ENCODE results near the gene KLF13.
A peak's percentile ranks its signal among the peaks of the same experiment; 100 is the strongest.

The KLF13 gene

GRCh38 chr15:31326156-31326874, at the start of gene KLF13:
Gene KLF13 (plus strand): TSS chr15:31326835. CDS start chr15:31327213, 378 bp downstream.
- peak within 1 kb of the TSS; percentile 95 for H3K27ac ChIP-seq
- DNase-seq (ENCODE audit: low read depth, low spot score): peak; percentile 92

GRCh38 chr15:31277335-31278060, 49.1 kb upstream of the KLF13 start:
- no peak overlapping the region for H3K27ac ChIP-seq
- DNase-seq (ENCODE audit: low read depth, low spot score): no peak

GRCh38 chr15:31278061-31278445, 48.6 kb upstream of the KLF13 start:
- H3K27ac ChIP-seq: no peak overlapping the region
- no peak for DNase-seq (ENCODE audit: low read depth, low spot score)

- no peak overlapping the region for H3K27ac ChIP-seq
- no peak for DNase-seq (ENCODE audit: low read depth, low spot score)
These were observed 48.0 kb upstream of the KLF13 start for GRCh38 chr15:31278544-31279220.

- DNase-seq (ENCODE audit: low read depth, low spot score): no peak
- no peak overlapping the region for H3K27ac ChIP-seq
These were observed 47.2 kb upstream of the KLF13 start for GRCh38 chr15:31279221-31280045.

- DNase-seq (ENCODE audit: low read depth, low spot score): no peak
- no peak overlapping the region for H3K27ac ChIP-seq
These were observed 46.4 kb upstream of the KLF13 start for GRCh38 chr15:31280046-31280830.

- H3K27ac ChIP-seq: no peak overlapping the region
- DNase-seq (ENCODE audit: low read depth, low spot score): no peak
These were observed 45.8 kb upstream of the KLF13 start for GRCh38 chr15:31280831-31281216.

GRCh38 chr15:31283043-31283442, 43.6 kb upstream of the KLF13 start:
- DNase-seq (ENCODE audit: low read depth, low spot score): no peak

GRCh38 chr15:31285772-31286261, 40.8 kb upstream of the KLF13 start:
- DNase-seq (ENCODE audit: low read depth, low spot score): no peak
- no peak overlapping the region for H3K27ac ChIP-seq

More at GRCh38 chr15:31283043-31283442, 43.6 kb upstream of the KLF13 start:
- H3K27ac ChIP-seq: no peak overlapping the region

- DNase-seq (ENCODE audit: low read depth, low spot score): no peak
- H3K27ac ChIP-seq: no peak overlapping the region
These were observed 35.5 kb upstream of the KLF13 start for GRCh38 chr15:31291048-31291578.

- DNase-seq (ENCODE audit: low read depth, low spot score): no peak
- no peak overlapping the region for H3K27ac ChIP-seq
These were observed 34.1 kb upstream of the KLF13 start for GRCh38 chr15:31292391-31293015.

GRCh38 chr15:31293655-31294054, 33.0 kb upstream of the KLF13 start:
- DNase-seq (ENCODE audit: low read depth, low spot score): no peak
- H3K27ac ChIP-seq: no peak overlapping the region

GRCh38 chr15:31294067-31294466, 32.6 kb upstream of the KLF13 start:
- no peak overlapping the region for H3K27ac ChIP-seq
- no peak for DNase-seq (ENCODE audit: low read depth, low spot score)

GRCh38 chr15:31295658-31296057, 31.0 kb upstream of the KLF13 start:
- no peak for DNase-seq (ENCODE audit: low read depth, low spot score)
- no peak overlapping the region for H3K27ac ChIP-seq

GRCh38 chr15:31296219-31296645, 30.4 kb upstream of the KLF13 start:
- DNase-seq (ENCODE audit: low read depth, low spot score): no peak
- H3K27ac ChIP-seq: no peak overlapping the region

GRCh38 chr15:31296646-31297574, 29.7 kb upstream of the KLF13 start:
- DNase-seq (ENCODE audit: low read depth, low spot score): no peak
- H3K27ac ChIP-seq: no peak overlapping the region

- no peak for DNase-seq (ENCODE audit: low read depth, low spot score)
- no peak overlapping the region for H3K27ac ChIP-seq
These were observed 28.8 kb upstream of the KLF13 start for GRCh38 chr15:31297575-31298456.
